CD4-positive, alpha-beta T cell (primary cell): ENCODE data around the gene YDJC. TPM values are rescaled to one million over a fixed set of nuclear protein-coding genes. Genes with fewer than 3 reads are reported as not detected.
A peak's percentile ranks its signal among the peaks of the same experiment; 100 is the strongest.
"Not testable (repeated sequence)": the region's sequence is repeated elsewhere in the genome, so short reads cannot be mapped to it uniquely, and the experiment has no call there.

Experiments
- ATAC-seq: fragments of 200-7000 bp; cut with Tn5 transposase; one replicate; pipeline ENCODE4 v1.10.0; 2022; ENCODE audit warnings: mild to moderate bottlenecking; ENCODE audit not compliant: poor library complexity
- CTCF ChIA-PET: fragments of 350-600 bp; sonication (Branson Sonifier 250); formaldehyde crosslinking; loops from one replicate; lab custom pipeline; 2021; ENCODE audit warnings: antibody characterized with exemption, inconsistent platforms; lab: Charles Lee
- POLR2A ChIA-PET: fragments of 350-600 bp; sonication (Branson Sonifier 250); formaldehyde crosslinking; loops from one replicate; lab custom pipeline; 2021; ENCODE audit warnings: antibody characterized with exemption, inconsistent platforms; lab: Charles Lee
- DNase-seq, 14 experiments: peaks; one replicate each; pipeline ENCODE4 v3.0.0-alpha.2; 2013 to 2020; ENCODE audit warnings: mixed read lengths in 2 of 14
- H3K27ac ChIP-seq, 2 donors: one replicate each; pipeline versions ENCODE4 v1.5.1 to v1.7.0; 2013; ENCODE audit warnings: low read length in 2 of 2, low read depth in 1 of 2, mild to moderate bottlenecking in 1 of 2
- H3K27me3 ChIP-seq, 2 experiments: 1 replicate in 1 of 2; 2 replicates in 1 of 2; pipeline versions ENCODE4 v1.6.1 to v1.7.0; 2013; ENCODE audit warnings: low read length in 2 of 2, control low read depth in 1 of 2, mild to moderate bottlenecking in 1 of 2, moderate library complexity in 1 of 2; ENCODE audit not compliant: insufficient read depth in 2 of 2, control insufficient read depth in 1 of 2
- H3K36me3 ChIP-seq: one replicate; pipeline ENCODE4 v1.6.1; 2013; ENCODE audit warnings: low read length, control low read depth; ENCODE audit not compliant: insufficient read depth
- H3K4me1 ChIP-seq: one replicate; pipeline ENCODE4 v1.6.1; 2013; ENCODE audit warnings: low read length, control low read depth; ENCODE audit not compliant: insufficient read depth
- H3K4me3 ChIP-seq: one replicate; pipeline ENCODE4 v1.5.1; 2013; ENCODE audit warnings: mild to moderate bottlenecking, low read length, moderate library complexity
- H3K9me3 ChIP-seq, 2 experiments: 1 replicate in 1 of 2; 2 replicates in 1 of 2; pipeline versions ENCODE4 v1.6.1 to v1.7.0; 2013; ENCODE audit warnings: low read length in 2 of 2, mild to moderate bottlenecking in 2 of 2, control low read depth in 1 of 2, moderate library complexity in 1 of 2; ENCODE audit not compliant: control insufficient read depth in 1 of 2, insufficient read depth in 1 of 2
- H3K27ac Mint-ChIP-seq: one replicate; pipeline ENCODE4 v1.8.0; 2020; ENCODE audit warnings: mixed read lengths
- H3K27me3 Mint-ChIP-seq: one replicate; pipeline ENCODE4 v1.8.0; 2021; ENCODE audit warnings: mixed read lengths
- H3K36me3 Mint-ChIP-seq: one replicate; pipeline ENCODE4 v1.8.0; 2021; ENCODE audit warnings: low read depth, mixed read lengths
- H3K4me1 Mint-ChIP-seq: one replicate; pipeline ENCODE4 v1.8.0; 2021; ENCODE audit warnings: low read depth, mixed read lengths
- H3K4me3 Mint-ChIP-seq: one replicate; pipeline ENCODE4 v1.8.0; 2020; ENCODE audit warnings: mild to moderate bottlenecking, mixed read lengths
- H3K9me3 Mint-ChIP-seq: one replicate; pipeline ENCODE4 v1.8.0; 2020; ENCODE audit warnings: mixed read lengths
- intact Hi-C, 2 experiments: fragments of 100-400 bp; cut with DNase I in 1 of 2; cut with micrococcal nuclease in 1 of 2; formaldehyde crosslinking; loops; one replicate each; pipeline versions ENCODE4 v1.15.1 to v1.9.0; 2023 to 2025; cut with DNase I, micrococcal nuclease
- microRNA-seq: library from miRNA; unstranded; fragments of <30 nt; microRNA quantifications from one replicate; pipeline ENCODE4 v1.2.0, GENCODE V29; 2021; ENCODE audit warnings: borderline microRNAs expressed, borderline replicate concordance
- total RNA-seq, 174 experiments: library from RNA in 2 of 174; stranded (reverse) in 2 of 174; gene quantifications; one replicate each; pipeline ENCODE4 v1.2.3 and lab custom pipeline; 2021 to 2026
- TF ChIP-seq, protein P1 (sequence below): fragments of 200-600 bp; IDR thresholded peaks from one replicate; pipeline ENCODE4 v1.8.0; 2022; ENCODE audit warnings: antibody characterized with exemption, mild to moderate bottlenecking

The YDJC gene
- total RNA-seq, 2 experiments from 2014 or later = 23.9 to 25.2 TPM

- H3K27me3 ChIP-seq, H3K27me3 Mint-ChIP-seq, H3K9me3 Mint-ChIP-seq, intact Hi-C loops, CTCF ChIA-PET, H3K4me3 Mint-ChIP-seq, POLR2A ChIA-PET, H3K9me3 ChIP-seq, ATAC-seq, H3K4me3 ChIP-seq, H3K27ac ChIP-seq, DNase-seq, H3K36me3 ChIP-seq: not testable (repeated sequence)
- H3K4me1 ChIP-seq = peaks cover 68% of the 10 kb centered on the region
- H3K36me3 Mint-ChIP-seq = peaks cover 29% of the 10 kb centered on the region
- H3K4me1 Mint-ChIP-seq = peaks cover 54% of the 10 kb centered on the region
- H3K27ac Mint-ChIP-seq = peak overlapping the region; percentile 12
These were observed 49.2 kb downstream of the YDJC start for GRCh38 chr22:21580623-21581007.

DNA sequence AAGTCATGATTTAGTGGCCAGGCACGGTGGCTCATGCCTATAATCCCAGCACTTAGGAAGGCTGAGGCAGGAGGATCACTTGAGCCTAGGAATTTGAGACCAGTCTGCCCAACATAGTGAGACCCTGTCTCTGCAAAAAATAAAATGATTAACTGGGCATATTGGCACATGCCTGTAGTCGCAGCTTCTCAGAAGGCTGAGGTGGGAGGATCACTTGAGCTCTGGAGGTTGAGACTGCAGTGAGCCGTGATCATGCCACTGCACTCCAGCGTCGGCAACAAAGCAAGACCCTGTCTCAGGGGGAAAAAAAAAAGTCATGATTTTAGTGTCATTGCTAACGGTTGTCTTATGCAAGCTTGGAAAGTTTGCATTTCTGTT is 50.4 kb downstream of the YDJC start:
- peaks cover 68% of the 10 kb centered on the region for H3K4me1 ChIP-seq
- H3K36me3 Mint-ChIP-seq = peaks cover 26% of the 10 kb centered on the region
- ATAC-seq (no peak), DNase-seq (no peak)
- no peaks in the 10 kb centered on the region for H3K9me3 ChIP-seq
- TF ChIP-seq, protein P1, sequence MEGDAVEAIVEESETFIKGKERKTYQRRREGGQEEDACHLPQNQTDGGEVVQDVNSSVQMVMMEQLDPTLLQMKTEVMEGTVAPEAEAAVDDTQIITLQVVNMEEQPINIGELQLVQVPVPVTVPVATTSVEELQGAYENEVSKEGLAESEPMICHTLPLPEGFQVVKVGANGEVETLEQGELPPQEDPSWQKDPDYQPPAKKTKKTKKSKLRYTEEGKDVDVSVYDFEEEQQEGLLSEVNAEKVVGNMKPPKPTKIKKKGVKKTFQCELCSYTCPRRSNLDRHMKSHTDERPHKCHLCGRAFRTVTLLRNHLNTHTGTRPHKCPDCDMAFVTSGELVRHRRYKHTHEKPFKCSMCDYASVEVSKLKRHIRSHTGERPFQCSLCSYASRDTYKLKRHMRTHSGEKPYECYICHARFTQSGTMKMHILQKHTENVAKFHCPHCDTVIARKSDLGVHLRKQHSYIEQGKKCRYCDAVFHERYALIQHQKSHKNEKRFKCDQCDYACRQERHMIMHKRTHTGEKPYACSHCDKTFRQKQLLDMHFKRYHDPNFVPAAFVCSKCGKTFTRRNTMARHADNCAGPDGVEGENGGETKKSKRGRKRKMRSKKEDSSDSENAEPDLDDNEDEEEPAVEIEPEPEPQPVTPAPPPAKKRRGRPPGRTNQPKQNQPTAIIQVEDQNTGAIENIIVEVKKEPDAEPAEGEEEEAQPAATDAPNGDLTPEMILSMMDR = no peak
- ChIA-PET CTCF (interaction anchor here (1.9 kb wide), 1 partner anchor 50 kb away, joined by 5 read pairs; the partner anchor contains the start of gene YDJC), POLR2A (no interaction called here)
- intact Hi-C loops = no loop called here
- H3K27ac Mint-ChIP-seq = no peak overlapping the region
- H3K9me3 Mint-ChIP-seq = no peaks in the 10 kb centered on the region
- H3K27ac ChIP-seq = no peak overlapping the region
- no peaks in the 10 kb centered on the region for H3K27me3 ChIP-seq
- peaks cover 51% of the 10 kb centered on the region for H3K4me1 Mint-ChIP-seq
- no peak overlapping the region for H3K4me3 Mint-ChIP-seq
- H3K36me3 ChIP-seq = peaks cover 6% of the 10 kb centered on the region
- H3K27me3 Mint-ChIP-seq = no peaks in the 10 kb centered on the region
- H3K4me3 ChIP-seq = no peak overlapping the region

Small RNA genes lying within 50 kb of the gene (microRNA-seq; reads per million reads assigned to microRNA genes)
- gene MIR130B = 157 reads per million, percentile 69 among the genes with 10 or more reads in this experiment
- not detected for gene MIR301B

Other genes starting within 250 kb of the YDJC start
- under 1 TPM; 0.11 to 0.36 TPM for gene RIMBP3B, start 246.3 kb downstream of the YDJC start, total RNA-seq
- gene HIC2, start 212.7 kb downstream of the YDJC start, total RNA-seq = 10 to 100 TPM in 1 of 2 experiments, 1 to 10 TPM in 1; 10.0 TPM
- 1 to 10 TPM; 3.9 to 4.3 TPM for gene TMEM191C, start 162.6 kb downstream of the YDJC start, total RNA-seq
- under 1 TPM in 1 of 2 experiments, not detected in 1; 0.14 TPM for gene RIMBP3C, start 78.6 kb downstream of the YDJC start, total RNA-seq
- gene UBE2L3, start 62.3 kb downstream of the YDJC start, total RNA-seq = 10 to 100 TPM; 18.7 TPM
- gene CCDC116, start 2.7 kb upstream of the YDJC start, total RNA-seq = under 1 TPM; 0.14 to 0.20 TPM
- 10 to 100 TPM; 20.0 to 21.2 TPM for gene SDF2L1, start 12.3 kb upstream of the YDJC start, total RNA-seq
- gene PPIL2, start 36.0 kb upstream of the YDJC start, total RNA-seq = 10 to 100 TPM; 43.8 to 46.2 TPM
- 1 to 10 TPM; 2.3 to 2.6 TPM for gene YPEL1, start 105.8 kb upstream of the YDJC start, total RNA-seq
- gene MAPK1, start 237.6 kb upstream of the YDJC start, total RNA-seq = 10 to 100 TPM; 39.4 to 44.0 TPM